Left hindlimb (tissue), 1 donor: ENCODE results near the gene ARHGAP8.

ENCODE experiments used
- DNase-seq: peaks from one replicate; pipeline ENCODE4 v3.0.0-alpha.2; 2018

The ARHGAP8 gene

DNA sequence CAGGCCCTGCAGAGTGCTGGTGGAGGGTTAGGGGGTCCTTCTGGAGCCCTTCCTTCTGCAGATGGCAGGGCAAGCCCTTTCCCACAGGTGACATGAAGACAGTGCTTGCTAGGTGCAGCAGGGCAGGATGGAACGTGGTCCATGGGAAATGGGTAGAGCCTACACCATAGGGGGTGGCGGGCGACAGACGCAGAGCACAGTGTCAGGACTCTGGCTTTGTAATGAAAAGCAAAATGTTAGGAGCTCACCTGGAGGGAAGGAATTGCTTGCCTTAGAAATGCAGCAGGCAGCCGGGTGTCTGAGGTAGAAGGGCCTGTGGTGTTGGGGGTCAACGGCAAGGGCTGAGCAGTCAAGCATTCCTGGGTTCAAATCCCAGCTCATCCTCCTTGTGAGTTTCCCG is 54.9 kb downstream of the ARHGAP8 start:
- no peak for DNase-seq

DNA sequence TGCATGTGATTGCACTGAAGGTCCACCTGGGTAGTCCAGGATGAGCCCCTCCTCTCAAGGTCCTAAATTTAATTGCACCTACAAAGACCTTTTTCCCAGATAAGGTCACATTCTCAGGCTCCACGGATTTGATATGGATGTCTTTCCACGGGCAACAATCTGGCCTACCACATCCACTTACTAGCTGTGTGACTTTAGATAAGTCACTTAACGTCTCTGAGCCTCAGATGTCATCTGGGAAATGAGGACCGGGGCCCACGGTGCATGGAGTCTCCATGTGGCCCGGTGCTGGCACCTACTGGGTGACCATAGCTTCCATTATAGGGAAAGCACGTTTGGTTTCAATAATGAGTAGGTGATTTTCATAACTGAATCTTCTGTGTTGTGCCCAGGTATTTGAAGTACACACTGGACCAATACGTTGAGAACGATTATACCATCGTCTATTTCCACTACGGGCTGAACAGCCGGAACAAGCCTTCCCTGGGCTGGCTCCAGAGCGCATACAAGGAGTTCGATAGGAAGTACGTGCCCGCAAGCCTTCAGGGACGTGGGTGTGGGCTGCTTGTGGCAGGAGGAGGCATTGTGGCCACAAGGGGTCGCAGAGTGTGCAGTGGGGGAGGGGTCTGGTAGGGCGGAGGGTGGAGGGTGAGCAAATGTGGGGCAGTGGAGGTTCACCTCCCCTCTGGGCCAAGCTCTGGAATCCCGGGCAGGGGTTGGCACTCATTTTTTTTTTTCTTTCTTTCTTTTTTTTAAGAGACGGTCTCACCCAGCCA is 55.7 kb downstream of the ARHGAP8 start:
- DNase-seq = no peak

DNA sequence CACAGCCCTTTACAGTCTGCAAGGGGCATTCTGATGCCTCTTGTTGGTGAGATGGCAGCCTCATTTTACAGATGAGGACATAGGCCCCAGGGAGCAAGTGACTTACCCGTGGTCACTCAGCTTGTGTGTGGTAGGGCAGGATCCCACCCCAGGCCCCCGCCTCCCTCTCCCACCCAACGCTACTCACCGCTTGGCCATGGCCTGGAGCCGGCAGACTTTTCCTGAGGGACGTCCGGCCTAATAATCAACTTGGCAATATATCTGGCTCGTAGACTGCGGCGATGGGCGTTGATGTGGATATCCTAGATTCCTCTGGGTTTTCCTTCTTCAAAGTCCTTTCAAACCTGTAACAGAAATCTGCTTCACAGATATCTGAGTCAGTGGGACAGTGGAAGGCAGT is 57.1 kb downstream of the ARHGAP8 start:
- DNase-seq = no peak

DNA sequence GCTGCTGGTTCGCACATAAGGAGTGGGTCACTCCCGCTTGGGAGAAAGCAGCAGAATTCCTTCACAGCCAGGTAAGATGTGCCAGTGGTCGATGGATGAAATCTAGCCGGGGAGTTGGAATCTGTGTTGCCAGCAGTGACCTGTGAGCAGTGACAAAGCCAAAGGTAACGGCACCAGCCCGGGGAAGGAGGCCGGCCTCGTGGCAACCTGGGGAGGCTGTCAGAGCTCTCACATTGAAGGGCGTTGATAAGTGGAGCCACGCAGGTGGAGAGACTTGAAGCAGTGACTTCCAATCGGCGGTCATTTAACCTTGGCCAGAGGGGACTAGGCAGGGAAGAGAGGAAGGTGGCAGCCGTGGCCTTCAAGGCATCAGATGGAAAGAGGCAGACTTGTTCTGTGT is 58.8 kb downstream of the ARHGAP8 start:
- DNase-seq = no peak

DNA sequence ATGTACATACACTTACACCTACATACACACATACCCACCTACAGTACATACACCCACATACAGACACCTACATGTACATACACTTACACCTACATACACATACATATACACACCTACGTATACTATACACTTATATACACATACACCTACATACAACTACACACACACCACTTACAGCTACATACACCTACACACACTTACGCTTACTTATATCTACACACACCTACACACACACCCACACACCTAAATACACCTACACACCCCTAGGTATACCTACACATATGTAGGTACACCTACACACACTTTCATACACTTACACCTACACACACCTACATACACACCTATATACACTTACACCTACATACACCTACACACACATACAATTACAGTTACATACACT is 61.0 kb downstream of the ARHGAP8 start:
- no peak for DNase-seq

DNA sequence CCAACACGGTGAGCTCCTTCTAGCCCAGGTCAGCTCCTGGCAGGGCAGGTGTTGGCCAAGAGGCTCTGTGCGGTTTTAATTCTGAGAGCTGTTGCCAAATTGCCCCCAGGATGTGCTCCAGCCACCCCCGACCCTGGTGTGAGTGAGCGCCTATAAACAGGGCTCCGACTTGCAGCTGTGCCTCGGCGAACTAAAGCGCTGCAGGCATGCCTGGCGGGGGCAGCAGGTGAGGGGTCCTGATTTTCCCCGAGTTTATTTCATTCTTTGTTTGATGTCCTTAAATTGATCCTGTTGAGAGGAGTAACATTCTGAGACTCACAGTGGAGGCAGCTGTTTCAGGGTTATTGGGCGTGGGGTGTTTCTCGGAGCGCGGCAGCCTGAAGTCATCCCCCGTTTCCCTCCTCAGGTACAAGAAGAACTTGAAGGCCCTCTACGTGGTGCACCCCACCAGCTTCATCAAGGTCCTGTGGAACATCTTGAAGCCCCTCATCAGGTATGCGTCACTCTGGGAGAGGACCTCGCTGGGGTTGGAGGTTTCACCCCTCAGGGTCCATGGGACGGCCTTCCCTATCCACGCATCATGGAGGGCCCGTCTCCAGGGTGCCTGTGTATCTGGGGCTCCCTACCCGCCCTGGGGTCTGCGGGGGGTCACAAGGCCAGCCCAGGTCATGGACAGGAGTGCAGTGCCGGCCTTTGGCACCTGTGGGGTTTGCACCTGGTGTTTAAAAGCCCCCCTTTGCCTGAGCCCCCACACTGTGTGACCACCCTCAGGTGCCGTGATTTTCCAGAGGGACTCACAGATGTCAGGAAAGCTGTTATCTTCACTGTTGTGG is 62.1 kb downstream of the ARHGAP8 start:
- DNase-seq = no peak

DNA sequence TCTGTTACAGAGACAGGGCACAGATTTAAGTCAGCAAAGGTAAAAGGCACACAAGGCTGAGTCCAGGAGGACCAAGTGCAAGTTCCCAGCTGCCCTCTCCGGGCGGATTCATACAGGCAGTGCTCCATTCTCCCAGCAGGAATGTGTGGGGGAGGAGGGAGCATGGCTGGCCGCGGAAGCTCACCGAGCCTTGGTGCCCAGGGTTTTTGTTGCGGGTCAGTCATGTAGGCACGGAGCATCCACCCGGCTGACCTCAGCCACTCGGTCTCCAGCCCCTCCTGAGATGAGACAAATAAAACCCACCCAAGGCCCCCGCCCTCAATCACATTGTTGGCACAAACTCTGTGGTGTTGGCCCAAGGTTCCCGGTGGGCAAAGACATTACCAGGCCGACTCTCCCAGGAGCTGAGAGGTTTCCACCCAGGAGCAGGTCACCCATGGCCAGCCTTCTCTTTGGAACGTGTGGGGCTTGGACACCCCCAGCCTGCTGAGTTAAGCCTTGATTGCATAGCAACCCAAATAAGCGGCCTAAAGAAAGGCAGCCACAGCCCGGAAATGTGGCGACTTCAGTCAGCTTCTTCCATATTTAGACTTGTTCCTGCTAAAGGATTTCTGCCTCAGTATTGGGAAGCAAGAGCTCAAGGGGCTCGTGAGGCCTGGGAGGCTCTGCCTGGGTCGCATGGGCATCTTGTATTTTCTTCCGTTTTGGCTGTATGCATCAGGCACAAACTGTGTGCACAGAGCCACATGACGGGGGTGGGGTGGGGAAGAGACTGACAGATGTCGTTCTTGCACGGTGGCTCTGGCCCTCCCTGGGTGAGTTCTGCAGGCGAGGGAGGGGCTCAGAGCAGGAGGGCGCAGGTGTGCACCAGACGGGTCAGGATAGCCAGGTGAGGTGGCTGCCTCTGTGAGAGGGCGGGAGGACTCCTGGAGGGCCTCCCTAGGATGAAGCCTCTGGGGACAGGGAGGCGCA is 63.0 kb downstream of the ARHGAP8 start:
- no peak for DNase-seq

DNA sequence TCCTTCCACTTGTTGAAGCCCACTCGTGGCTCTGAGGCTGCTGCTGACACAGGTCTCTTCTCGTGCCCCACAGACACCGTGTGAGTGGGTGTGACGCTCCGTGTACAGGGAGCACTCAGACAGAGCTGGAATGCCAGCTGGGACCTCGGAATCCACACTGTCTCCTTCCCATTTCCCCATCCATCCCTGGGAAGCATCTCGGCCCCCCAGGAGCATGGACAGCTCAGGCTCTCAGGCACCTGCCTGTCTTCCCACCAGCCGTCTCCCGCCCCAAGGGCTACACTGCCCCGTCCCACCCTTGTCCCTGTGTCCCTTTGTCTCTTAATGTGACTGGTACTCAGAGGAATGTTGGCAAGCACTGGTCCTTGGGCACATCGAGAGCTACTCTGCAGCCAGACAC is 63.8 kb downstream of the ARHGAP8 start:
- no peak for DNase-seq

DNA sequence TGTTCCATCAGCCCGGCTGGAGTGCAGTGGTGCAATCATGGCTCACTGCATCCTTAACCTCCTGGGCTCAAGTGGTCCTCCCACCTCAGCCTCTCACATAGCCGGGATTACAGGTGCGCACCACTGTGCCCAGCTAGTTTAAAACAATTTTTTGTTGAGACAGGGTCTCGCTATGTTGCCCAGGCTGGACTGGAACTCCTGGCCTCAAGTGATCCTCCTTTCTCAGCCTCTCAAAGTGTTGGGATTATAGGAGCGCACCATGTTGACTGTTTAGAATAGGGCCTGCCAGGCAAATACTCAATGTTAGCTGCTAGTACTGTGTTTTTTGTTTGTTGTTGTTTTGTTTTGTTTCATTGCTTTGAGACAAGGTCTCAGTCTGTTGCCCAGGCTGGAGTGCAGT is 66.4 kb downstream of the ARHGAP8 start:
- DNase-seq = no peak

DNA sequence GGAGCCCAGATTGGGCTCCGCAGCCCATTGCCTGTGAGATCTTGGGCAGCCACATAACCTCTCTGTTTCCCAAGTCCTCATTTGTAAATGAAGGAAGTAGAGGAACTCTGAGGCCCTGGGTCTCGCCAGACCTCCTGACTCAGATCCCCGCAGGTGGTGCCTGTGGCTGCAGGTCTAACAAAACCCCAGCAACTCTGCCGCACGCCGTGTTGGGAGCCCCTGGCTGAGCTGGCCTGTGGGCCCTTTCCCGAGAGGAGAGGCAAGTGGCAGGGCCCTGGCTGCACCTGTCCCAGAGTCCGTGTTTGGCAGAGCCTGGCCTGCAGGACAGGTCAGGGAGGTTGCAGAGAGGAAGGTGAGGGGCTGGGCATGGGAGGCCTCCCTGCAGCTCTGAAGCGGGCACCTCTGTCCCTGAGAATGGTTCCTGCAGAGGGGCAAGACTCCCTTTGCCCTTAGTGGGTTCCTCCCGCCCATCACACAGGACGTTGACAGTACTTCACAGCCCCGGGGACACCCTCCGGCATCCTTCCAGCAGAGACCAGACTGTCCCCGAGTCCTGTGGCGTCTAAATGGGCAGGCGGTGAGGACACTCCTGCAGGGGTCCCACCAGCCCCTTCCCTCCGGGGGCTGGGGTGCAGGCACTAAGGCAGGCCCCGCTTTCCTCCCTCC is 67.7 kb downstream of the ARHGAP8 start:
- no peak for DNase-seq

DNA sequence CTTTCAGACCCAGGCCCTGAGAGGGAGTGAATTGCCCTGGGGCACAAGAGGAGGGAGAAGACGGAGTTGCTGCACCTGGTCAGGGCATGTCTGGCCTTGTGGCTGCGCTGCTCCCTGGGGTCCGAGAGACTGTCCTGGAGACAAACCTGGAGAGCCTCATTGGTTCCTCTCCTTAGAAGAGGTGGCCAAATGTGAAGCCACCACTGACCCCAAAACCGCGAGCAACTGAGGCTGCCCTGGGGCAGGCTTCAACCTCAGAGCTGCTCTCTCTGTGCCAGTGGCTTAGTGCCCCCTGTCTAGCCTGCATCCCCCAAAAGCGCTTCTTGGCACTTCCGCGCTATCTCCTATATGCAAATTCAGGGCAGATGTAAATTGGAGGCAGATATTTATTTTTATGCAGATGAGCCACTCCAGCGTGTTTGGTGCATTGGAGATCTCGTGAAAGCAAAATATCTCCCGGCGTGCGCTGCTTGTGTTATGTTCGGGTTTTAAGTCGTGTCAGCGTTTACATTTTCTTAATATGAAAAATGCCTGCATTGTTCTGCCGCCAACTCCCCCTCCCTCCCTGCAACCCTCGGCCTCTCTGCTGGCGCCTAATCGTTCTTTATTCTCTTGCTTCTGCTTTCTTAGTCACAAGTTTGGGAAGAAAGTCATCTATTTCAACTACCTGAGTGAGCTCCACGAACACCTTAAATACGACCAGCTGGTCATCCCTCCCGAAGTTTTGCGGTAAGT is 69.5 kb downstream of the ARHGAP8 start:
- DNase-seq = no peak

DNA sequence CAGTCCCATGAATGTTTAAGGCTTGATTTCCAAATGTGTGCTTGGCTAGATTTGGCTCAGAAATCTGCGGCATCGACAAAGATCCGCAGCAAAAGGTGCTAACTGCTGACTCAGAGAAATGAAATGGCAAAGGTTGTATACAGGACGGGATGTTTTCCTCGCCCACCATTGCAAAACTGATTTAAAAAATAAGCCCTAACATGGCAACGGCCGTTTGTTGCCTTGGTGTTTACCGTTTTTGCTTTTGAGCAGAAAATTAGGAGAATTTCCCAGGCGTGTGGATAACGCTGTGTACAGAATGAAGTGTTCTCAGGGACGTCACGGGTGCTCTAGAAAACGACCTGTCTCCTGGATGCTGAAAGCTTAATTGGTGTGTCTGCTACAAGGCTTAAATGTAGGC is 70.2 kb downstream of the ARHGAP8 start:
- no peak for DNase-seq

DNA sequence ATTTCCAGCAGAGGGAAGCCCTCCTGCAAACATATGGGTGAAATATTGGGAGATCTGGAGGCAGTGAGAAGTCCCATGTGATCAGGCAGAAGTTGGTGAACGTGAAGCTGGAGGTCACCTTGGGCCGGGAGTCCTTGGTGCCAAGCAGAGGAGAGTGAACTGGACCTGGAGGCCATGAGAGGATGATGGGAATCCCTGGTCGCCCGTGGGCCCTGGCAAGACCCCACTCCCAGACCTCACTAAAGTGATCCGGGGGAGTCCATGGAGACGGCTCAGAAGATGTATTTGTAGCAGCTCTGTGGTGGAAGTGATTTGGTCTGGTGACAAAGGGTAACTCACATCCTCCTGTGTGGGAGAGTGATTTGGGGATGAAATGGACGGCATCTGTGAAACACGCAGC is 71.0 kb downstream of the ARHGAP8 start:
- DNase-seq = no peak

DNA sequence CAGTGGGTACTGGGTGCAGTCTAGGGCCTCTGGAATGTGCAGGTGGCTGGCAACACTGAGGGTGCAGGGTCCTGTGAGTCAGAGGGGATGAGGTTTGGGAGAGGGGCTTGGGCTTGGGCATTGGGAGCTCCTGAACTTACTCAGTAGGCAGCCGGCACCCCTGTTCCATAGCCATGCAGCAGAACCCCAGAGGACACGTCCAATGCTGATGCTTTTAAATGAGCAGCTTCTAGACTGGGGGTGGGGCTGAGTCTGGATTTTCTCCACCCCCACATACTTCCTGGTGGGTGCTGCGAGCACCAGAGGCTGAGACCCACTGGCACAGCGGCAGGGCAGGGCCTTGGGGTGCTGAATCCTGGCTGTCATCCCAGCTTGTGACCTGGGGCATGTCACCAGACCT is 71.4 kb downstream of the ARHGAP8 start:
- no peak for DNase-seq

DNA sequence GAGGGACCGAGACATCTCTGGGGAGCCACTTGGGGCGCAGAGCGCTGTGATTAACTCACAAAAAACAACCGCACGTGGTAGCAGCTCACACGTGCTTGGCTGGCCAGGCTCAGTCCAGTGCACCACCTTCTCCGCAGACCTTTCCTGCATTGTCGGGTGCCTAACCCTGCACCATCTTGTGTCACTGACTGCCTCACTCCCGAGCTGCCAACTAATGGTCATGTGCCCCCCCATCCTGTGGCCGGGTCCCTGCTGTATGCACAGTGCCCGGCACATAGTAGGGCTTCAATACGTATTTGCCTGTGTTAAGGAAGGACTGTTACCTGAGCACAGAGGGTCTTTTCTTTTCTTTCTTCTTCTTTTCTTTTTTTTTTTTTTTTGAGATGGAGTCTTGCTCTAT is 71.9 kb downstream of the ARHGAP8 start:
- DNase-seq = no peak

DNA sequence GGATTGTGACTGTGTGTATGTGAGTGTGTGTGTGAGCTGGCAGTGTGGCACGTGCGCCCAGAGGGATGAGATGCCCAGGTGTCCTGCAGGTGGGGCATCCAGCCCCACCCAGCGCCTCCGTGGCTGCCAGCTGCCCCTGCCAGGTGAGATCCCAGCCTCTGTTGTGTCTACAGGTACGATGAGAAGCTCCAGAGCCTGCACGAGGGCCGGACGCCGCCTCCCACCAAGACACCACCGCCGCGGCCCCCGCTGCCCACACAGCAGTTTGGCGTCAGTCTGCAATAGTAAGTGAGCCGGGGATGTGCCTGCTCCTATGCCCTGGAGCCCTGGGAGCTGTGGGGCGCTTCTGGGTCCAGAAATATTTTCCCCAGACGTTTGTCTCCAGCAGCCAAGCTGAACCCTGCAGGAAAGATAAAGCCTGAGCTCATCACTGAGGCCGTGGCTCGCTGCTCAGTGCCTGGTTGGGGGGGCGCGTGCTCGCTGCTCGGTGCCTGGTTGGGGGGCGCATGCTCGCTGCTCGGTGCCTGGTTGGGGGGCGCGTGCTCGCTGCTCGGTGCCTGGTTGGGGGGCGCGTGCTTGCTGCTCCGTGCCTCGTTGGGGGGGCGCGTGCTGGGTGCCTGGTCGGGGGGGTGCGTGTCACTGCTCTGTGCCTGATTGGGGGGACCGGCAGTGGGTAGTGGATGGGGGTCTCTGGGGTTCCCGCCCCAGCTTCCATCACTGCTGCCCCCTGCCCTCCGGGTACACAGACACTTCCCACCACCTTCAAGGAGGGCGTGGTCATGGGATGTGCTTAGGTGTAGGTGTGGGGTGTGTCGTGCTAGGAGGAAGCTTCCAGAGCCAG is 73.2 kb downstream of the ARHGAP8 start:
- DNase-seq = no peak

DNA sequence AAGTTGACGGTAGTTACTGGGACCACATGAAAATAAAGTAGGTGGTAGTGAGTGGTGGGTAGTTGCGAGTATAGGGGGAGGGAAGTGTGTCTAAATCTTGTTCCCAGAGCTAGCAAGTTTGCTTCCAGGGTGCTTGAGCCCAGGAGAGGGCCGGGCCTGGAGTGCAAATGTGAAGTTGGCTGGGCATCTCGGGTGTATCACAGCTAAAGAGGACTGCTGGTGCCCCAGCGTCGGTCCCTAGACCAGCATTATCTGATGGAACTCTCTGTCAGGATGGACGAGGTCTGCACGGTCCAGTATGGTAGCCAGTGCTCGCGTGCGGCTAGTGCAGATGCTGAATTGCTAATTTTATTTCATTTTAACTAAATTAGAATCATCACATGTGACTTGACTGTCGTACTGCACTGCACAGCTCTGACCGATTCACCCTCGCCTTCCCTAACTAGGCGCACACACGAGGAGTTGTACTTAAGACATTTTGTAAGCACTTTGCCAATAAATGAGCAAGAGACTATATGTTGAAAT is 75.4 kb downstream of the ARHGAP8 start:
- no peak for DNase-seq

DNA sequence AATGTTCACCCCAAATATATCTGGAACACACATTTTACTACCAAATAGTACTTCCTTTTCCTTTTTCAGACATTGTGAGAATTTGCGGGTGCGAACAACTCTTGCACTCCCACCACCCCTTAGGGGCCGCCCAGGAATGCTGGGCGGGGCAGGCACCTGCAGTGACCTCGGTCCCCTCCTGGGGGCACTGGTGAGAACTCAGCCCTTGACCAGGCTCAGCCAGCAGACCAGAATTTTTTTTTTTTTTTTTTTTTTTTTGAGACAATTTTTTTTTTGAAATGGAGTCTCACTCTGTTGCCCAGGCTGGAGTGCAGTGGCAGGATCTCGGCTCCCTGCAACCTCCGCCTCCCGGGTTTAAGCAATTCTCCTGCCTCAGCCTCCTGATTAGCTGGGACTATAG is 75.8 kb downstream of the ARHGAP8 start:
- DNase-seq = no peak

DNA sequence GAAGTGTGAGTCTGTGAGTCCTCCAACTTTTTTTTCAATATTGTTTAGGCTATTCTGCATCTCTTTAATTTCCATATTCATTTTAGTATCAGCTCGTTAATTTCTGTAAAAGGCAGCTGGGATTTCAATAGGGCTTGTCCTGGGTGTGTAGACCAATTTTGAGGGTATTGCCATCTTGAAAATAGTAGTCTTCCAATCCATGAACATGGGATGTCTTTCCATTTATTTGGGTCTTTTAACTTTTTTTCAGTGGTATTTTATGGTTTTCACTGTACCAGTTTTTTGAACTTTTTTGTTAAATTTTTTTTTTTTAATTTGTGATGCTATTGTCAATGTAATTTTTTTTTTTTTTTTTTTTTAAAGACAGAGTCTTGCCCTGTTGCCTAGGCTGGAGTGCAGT is 79.5 kb downstream of the ARHGAP8 start:
- no peak for DNase-seq

DNA sequence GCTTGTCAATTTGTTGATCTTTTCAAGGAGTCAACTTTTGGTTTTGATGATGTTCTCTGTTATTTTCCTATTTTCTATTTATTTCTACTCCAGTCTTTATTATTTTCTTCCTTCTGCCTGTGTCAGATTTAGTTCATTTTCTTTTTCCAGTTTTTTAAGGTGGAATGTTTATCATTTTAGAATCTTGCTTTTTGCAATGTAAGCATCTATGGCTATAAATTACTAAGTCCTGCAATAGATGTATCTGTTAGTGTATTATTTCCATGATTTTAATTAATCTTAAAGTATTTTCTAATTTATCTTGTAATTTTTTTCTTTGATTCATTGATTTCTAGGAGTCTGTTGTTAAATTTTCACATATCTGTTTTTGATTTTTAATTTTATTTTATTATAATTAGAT is 81.7 kb downstream of the ARHGAP8 start:
- no peak for DNase-seq

DNA sequence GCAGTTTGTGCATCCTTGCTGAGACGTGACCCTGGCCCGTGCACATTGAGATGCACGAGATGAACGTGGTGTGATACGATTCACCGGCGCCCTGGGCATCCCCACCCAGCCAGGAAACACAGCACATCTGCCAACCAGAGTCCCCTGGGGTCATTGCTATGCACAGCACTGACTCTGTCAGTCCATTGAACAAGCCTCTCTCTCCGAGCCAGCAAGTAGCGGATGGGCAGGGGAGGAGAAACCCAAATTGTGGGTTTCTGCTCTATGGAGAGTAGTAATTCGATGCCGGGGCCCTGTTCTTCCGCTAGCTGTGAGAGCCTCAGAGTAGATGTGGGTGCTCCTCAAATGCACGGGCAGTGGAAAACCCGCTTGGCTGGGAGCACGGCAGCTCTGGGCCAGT is 85.1 kb downstream of the ARHGAP8 start:
- no peak for DNase-seq
